Hematopoietic multipotent progenitor cell treated with erythropoietin and hydrocortisone succinate and interleukin-3 and kit ligand, for 6 days (in vitro differentiated cells): ENCODE data around the gene KIF13A.
A peak's percentile ranks its signal among the peaks of the same experiment; 100 is the strongest.
"Not testable (repeated sequence)": the region's sequence is repeated elsewhere in the genome, so short reads cannot be mapped to it uniquely, and the experiment has no call there.

ENCODE experiments used
- DNase-seq: peaks from one replicate; pipeline ENCODE4 v3.0.0-alpha.2; 2015

Gene KIF13A

DNA sequence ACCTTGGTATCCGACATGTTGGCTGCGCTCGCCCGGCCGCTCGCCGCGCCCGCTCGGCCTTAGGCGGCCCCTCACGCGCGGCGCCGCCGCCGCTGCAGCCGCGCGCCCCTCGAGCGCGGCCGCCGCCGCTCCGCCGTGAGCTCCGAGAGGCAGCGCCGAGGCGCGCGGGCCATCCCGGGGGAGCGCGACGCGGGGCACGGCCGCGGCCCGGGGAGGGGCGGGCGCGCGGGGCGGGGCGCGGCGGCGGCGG lies at the start of gene KIF13A:
Gene KIF13A (minus strand): TSS at position 189 of the 250 bp plus-strand sequence. CDS start 172 bp downstream, at position 17.
- DNase-seq = no peak

DNA sequence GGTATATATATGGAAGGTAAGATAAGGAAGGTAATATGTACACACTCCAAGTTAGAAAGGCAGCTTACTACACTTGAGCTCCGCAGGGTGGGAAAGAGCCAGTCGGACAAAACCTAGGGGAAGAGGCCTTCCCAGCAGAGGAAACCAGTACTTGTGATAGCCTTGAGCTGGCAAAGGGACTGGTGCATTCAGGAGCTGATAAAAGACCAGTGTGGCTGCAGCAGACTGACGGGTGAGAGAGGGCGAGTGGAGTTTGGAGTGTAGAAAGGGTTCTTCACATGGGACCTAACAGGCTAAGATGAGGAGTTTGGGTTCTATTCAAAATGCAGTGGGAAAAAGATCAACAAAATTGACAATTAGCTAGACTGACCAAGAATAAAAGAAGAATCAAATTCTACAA lies 49.3 kb upstream of the KIF13A start:
- DNase-seq = peak; percentile 73

DNA sequence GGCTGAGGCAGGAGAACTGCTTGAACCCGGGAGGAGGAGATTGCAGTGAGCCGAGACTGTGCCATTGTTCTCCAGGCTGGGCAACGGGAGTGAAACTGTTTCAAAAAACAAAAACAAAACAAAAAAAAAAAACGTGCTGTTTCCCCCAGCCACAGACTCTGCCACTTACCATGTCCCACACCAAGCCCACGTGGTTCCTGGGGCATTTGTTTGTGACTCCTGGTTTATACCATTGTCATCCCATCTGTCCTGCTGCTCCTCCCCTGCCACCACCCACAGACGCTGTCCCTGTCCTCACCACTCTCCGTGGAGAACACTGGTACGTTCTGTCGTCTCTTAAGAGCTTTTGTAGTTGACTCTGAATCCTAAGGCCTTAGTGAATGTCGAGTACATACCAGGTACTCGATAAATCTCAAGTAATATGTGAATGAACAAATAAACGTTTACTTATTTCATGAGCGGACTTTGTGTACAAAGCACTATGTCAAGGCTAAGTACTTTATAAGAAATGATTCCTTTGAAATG lies 48.0 kb upstream of the KIF13A start:
- no peak for DNase-seq

DNA sequence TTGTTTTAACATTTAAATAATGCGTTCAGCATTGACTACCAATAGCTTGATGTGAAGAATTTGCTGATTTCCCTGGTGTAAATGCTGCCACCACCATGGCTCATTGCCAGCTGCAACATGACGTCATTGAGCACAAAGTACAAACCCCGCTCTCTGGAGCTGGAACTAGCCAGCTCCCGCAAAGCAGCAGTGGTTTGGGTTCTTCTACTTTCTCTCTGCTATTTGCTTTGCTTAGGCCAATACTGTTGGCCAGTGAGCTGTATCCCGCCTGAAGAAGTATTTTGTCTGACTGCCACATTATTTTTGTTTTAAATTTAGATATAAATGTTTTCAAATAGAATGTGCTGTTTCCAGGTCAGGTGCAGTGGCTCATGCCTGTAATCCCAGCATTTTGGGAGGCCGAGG lies 47.4 kb upstream of the KIF13A start:
- DNase-seq = peak; percentile 66

DNA sequence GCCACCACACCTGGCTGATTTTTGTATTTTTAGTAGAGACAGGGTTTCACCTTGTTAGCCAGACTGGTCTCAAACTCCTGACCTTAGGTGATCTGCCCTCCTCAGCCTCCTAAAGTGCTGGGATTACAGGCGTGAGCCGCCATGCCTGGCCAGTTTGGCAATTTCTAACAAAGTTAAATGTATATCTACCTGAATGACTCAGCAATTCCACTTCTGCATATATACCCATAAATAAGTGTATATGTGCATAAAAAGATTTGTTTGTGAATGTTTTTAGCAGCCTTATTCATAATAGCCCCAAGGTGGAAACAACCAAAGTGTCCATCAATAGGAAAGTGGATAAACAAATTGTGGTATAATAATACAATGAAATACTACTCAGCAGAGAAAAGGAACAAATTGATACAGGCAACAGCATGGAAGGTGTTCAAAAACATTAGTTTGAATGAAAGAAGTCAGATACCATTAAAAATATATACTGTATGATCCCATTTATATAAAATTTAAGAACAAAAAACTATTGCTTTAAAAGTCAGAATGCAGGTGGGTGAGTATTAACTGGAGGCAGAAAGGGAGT lies 44.3 kb upstream of the KIF13A start:
- DNase-seq = no peak

DNA sequence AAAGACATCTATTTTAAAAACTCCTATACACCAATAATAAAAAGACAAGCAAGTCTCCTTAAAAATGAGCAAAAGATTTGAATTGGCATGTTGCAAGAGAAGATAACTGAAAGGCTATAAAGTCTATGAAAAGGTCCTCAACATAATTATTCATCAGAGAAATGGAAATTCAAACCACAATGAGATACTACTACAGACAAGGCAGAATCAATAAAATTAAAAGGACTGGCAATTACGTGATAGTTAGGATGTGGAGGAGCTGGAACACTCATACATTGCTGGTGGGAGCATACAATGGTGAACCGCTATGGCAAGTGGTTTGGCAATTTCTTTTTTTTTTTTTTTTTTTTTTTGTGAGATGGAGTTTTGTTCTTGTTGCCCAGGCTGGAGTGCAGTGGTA lies 43.8 kb upstream of the KIF13A start:
- DNase-seq = no peak

DNA sequence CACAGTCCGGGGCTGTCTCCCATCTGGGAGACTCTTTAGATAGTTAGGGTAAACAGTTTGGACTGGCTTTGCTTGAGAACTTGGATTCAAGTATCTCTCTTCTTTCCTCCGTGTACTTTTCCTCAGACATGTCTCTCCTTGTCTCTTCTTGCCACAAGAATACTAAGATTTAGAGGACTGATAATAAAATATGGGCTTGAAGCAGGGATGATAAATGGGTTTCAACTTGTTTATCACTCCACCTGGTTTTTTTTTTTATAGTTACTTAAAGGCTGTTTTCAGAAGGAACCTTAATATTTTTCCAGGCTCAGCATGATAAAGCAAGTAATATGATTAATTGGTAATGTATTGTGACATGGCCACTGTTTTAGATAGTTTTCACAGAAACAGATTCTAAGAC lies 40.9 kb upstream of the KIF13A start:
- no peak for DNase-seq

DNA sequence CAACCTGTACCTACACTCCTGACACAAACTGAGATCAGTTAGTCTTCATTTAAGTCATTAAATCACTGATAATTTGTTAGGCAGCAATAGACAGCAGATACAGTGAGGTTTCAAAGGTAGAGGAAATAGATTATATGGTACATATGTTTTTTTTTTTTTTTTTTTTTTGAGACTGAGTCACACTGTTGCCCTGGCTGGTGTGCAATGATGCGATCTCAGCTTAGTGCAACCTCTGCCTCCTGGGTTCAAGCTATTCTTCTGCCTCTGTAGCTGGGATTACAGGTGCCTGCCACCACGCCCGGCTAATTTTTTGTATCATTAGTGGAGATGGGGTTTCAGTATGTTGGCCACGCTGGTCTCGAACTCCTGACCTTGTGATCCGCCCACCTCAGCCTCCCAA lies 38.2 kb upstream of the KIF13A start:
- no peak for DNase-seq

DNA sequence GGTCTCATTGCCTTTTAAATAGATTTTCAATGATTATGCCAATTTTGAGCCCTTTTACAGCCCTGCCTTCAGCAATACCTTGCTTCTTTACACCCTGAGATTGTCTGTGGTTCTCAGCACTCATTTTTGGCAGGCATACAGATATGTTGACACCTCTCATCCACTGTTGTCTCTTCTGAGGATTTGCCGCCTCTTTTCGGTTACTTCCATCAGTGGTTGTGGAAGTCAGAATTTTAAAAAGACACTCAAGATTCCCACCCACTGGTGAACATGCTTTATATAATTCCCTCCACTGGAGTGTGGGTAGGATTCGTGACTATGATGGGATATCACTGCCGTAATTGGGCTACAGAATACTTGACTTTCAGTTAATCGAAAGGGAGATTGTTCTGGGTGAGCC lies 37.4 kb upstream of the KIF13A start:
- no peak for DNase-seq

DNA sequence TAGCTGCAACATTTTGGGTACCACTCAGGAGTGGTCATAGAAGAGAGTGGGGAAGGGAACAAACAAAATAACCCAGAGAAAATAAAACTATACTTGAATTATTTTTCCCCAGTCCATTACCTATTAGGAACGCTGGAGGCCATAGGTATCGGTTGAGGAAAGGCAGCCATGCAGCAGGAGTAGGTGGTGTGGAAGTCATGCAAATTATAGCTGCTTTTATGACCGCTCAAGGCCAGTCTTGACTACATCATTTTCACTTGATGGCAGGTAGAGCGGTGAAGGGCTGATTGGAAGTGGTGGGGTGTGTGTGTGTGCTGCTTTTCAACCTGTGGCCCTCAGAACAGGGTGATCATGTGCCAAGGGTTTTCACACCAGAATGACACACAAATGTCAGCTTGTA lies 36.5 kb upstream of the KIF13A start:
- DNase-seq = no peak

DNA sequence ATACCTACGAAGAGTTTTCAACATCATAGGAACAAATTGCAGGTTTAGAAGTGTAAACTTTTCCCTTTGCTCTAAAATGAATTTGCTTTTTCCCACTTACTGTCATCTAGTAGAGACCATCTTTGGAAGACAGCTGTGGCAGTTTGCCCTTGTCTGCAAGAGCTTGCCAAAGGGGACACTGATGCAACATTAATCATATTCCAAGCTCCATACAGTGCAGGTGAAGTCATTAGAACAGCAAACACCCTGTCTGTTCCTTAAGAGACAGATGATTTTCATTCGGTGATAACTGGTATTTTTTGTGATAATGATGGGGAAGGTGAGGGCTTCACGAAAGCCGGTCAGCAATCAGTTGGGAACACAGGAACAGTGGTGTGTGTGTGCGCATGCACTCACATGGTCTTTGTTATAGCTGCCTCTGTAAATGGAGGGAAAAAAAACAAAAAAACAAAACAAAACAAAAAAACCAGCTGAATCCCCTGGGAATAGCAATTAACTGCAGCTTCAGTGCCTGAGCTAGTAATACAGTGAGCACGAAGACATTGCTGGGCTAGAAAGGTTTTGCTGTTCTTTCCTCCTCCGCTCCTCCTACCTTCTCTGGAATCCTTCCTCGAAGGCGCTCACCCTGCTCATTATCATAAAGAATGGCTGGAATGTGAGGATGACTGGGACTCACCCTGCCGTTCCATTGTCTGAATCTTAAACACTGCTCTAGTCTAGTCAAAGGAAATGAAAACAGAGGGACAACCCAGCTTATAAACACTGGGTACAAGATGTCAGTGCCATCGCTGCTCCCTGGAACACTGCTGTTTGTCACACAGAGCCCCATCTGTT lies 35.2 kb upstream of the KIF13A start:
- DNase-seq = no peak

DNA sequence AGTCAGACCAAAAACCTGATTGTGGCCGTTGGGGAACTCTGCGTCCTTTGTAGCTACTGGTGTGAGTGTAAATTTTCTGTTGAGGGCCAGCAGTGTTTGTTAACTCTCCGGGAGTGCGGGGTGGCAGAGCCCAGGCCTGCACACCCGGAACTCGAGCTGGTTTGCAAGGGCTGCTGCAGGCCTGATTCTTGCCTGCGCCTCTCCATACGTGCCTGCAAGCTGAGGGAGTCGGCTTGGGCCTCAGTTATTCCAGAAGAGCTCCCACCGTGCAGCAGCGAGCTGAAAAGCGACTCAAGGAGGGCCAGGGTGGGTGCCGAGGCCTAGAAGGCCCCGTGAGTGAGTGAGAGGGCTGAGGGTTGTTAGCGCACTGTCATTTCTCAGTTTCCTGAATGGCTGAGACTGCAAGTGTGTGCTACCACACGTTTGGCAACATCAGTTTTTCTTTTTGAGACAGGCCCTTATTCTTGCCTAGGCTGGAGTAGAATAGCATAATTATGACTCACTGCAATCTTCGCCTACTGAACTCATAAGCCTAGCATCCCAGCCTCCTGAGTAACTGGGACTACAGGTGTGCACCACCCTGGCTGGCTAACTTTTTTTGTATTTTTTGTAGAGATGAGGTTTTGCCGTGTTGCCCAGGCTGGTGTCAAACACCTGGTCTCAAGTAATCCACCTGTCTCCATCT lies 33.9 kb upstream of the KIF13A start:
- DNase-seq = no peak

DNA sequence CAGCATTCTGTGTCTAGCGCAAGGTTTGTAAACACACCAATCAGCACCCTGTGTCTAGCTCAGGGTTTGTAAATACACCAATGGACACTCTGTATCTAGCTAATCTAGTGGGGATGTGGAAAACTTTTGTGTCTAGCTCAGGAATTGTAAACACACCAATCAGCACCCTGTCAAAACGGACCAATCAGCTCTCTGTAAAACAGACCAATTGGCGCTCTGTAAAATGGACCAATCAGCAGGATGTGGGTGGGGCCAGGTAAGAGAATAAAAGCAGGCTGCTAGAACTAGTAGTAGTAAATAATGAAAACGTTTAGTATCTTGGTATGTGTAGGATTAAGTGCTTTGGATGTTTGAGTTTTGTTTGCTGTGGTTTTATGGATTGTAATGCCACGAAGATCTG lies 33.1 kb upstream of the KIF13A start:
- not testable (repeated sequence) for DNase-seq

DNA sequence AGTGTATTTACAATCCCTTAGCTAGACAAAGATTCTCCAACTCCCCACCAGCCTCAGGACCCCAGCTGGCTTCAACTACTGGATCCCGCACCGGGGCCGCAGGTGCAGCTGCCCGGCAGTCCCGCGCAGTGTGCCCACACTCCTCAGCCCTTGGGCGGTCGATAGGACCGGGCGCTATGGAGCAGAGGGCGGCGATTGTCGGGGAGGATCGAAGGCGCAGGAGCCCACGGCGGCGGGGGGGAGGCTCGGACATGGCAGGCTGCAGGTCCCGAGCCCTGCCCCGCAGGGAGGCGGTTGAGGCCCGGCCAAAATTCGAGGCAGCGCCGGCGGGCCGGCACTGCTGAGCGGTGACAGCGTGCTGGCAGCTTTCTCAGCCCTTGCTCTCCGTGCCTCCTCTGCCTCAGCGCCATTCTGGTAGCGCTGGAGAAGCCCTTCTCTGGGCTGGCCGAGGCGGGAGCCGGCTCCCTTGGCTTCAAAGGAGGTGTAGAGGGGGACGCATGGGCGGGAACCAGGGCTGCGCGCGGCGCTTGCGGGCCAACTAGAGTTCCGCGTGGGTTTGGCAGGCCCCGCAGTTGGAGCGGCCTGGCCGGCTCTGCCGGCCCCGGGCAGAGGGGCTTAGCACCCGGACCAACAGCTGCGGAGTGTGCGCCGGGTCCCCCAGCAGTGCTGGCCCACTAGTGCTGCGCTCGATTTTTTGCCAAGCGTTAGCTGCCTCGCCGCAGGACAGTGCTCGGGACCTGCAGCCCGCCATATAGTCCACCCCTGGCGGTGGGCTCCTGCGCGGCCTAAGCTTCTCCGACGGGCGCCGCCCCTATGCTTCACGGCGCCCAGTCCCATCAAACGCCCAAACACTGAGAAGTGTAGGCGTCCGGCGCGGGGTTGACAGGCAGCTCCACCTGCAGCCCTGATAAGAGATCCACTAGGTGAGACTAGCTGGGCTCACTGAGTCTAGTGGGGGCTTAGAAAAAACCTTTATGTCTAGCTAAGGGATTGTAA lies 32.4 kb upstream of the KIF13A start:
- no peak for DNase-seq

DNA sequence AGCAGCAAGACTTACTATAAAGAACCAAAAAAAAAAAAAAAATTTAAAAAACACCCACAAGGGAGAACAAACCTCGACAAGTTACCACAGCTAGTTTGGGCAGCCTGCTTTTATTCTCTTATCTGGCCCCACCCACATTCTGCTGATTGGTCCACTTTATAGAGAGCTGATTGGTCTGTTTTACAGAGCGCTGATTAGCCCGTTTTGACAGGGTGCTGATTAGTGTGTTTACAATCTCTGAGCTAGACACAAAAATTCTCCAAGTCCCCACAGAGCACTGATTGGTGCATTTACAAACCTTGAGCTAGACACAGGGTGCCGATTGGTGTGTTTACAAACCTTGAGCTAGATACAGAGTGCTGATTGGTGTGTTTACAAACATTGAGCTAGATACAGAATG lies 31.7 kb upstream of the KIF13A start:
- DNase-seq = not testable (repeated sequence)

DNA sequence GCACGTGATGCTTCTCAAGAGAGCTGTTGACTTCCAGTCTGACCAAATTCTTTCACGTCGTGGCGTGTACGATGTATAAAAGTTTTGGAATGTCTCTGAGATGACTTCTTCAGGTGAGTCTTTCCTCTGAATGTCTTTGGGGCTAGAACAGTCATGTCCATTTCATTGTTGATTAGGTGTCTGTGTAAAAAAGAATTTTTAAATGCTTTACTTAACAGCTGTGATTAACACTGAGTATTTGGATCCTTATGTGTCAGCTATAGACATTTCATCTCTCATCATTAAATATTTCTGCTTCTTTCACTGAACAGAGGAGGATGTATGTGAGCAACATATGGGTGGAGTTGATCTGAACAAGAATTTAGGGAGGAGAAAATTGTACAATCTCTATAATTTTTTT lies 29.3 kb upstream of the KIF13A start:
- DNase-seq = no peak

DNA sequence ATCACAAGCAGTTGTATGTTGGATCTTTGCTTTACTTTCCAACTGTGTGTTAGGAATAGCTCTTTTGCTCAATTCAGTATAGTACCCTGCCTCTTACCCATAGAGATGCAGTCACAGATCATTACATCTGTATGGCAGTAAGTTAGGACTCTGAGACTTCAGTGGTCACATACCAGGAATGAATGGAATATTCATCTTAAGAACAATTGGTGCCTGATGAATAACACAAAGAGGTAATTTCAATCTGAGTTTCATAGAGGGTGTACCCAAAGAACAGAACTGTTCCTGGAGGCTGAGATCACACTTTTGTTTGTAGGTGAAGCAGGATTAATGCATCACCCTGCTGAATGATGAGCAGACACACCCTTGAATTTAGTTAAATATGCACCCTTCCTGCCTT lies 28.7 kb upstream of the KIF13A start:
- DNase-seq = no peak

DNA sequence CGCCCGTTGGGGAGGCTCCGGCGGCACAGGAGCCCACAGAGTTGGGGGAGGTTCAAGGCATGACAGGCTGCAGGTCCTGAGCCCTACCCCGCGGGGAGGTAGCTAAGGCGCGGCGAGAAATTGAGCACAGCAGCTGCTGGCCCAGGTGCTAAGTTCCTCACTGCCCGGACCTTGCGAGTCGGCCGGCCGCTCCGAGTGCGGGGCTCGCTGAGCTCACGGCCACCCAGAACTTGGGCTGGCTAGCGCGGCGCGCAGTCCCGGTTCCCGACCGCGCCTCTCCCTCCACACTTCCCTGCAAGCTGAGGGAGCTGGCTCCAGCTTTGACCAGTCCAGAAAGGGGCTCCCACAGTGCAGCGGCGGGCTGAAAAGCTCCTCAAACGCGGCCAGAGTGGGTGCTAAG lies 23.9 kb upstream of the KIF13A start:
- DNase-seq = no peak

DNA sequence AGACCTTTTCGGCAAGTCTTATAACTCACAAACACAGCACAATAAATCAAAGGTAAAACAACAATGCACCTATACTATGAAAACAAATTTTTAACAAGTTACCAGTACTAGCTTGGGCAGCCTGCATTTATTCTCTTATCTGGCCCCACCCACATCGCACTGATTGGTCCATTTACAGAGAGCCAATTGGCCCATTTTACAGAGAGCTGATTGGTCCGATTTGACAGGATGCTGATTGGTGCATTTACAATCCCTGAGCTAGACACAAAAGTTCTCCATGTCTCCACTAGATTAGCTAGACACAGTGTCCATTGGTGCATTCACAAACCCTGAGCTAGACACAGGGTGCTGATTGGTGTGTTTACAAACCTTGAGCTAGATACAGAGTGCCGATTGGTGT lies 23.1 kb upstream of the KIF13A start:
- DNase-seq = not testable (repeated sequence)

DNA sequence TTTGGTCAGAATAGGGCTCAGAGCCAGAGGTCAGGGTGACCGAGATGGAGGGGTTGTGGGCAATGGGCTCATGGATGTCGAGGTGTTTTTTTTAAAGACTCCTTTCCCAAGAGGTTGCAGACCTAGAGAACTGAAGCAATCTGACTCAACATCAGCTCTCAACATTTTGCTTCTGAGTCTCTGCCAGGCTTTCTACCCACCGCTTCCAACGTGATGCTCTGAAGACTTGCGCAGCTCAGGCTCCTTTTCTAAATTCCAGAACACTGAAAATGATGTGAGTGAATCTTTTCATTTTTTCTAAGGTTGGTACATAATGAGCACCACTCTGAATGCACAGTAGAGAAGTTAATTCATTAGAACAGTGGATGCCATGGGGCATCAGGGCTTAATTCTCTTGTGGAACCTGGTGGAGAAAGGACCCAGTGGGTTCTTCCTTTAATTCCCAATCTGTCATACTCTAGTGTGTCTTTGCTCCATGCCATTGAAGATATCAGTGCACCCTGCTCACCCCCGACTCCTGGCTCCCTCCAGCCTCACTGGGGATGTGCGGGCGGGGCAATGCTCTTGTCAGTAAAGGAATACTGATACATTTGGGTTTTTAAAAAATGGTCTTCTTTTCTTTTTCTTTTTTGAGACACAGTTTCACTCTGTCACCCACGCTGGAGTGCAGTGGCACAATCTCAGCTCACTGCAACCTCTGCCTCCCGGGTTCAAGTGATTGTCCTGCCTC lies 17.0 kb upstream of the KIF13A start:
- no peak for DNase-seq

DNA sequence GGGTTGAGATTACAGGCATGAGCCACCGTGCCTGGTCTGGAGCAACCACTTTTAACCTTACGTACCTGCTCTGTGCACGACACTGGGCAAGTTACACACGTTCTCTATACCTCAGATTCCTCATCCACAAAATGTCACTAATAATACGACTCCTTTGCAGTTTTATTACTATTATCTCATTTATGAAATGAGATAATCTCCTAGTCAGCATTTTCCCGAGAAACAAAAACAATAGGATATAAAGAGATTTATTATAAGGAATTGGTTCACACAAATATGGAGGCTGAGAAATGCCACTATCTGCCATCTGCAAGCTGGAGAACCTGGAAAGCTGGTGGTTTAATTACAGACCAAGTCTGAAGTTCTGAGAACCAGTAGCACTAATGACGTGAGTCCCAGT lies 12.0 kb upstream of the KIF13A start:
- DNase-seq = no peak

DNA sequence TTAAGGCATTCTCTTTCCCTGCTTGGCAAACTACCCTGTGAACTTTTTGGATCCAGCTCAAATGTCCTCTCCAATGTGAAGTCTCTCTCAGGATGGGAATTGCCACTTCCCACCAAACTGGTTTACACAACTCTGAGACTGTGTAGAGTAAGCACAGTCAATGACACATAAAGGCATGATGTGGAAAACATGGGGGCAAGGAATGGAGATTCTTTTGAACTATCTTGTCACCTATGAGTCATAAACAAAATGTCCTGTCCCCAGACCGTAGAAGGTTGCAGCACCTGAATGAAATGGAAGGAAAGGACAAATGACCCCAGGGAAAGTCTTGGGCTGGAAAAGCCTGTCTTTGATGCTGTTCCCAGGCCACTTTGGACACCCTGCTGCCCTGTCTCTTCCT lies 11.0 kb upstream of the KIF13A start:
- DNase-seq = no peak
